Endothelial cell of hepatic sinusoid (primary cell): ENCODE data around the gene PHAF1.
"Not testable (repeated sequence)": the region's sequence is repeated elsewhere in the genome, so short reads cannot be mapped to it uniquely, and the experiment has no call there.

Experiments
- in situ Hi-C: cut with HindIII; loops from 2 replicates; pipeline ENCODE4 v1.10.0; 2017; ENCODE audit warnings: low sequenced_read_pairs

The PHAF1 gene

DNA sequence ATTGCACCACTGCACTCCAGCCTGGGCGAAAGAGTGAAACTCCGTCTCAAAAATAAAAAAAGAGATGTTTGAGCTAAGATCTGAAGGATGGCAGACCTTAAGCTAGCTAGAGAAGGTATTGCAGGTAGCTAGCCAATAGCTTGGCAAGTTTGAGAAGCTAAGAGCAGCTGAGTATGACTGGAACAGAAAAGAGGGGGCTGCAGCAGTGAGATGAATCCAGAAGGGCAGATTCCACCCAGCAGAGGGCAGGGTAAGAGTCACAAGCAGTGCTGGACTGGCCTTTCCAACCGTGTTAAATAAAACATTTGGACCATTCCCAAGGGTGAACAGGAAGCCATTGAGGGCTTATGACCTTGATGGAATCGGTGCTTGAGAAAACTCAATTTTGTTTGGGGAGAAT is 5.7 kb upstream of the PHAF1 start:
- in situ Hi-C loops: no loop called here

DNA sequence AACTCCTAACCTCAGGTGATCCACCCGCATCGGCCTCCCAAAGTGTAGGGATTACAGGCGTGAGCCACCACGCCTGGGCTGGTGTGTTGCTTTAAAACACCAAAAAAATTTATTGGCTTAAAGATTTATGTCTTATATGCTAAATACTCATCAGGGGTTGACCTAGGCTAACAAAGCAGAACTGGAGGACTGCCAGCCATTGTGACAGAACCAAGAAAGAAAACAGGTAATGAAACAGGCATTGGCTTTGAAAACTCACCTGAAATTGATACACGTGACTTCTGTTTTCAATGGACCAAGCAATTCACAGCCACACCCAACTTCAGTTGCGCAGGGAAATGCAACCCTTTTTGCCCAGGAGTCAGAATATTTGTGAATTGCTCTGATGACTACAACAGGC is 4.9 kb upstream of the PHAF1 start:
- in situ Hi-C loops: no loop called here

- in situ Hi-C loops: no loop called here
Observed at GRCh38 chr16:67105246-67105645, 4.5 kb upstream of the PHAF1 start.

- in situ Hi-C loops: no loop called here
Observed at GRCh38 chr16:67105881-67106280, 3.9 kb upstream of the PHAF1 start.

- in situ Hi-C loops: no loop called here
Observed at GRCh38 chr16:67108489-67108888, 1.3 kb upstream of the PHAF1 start.

DNA sequence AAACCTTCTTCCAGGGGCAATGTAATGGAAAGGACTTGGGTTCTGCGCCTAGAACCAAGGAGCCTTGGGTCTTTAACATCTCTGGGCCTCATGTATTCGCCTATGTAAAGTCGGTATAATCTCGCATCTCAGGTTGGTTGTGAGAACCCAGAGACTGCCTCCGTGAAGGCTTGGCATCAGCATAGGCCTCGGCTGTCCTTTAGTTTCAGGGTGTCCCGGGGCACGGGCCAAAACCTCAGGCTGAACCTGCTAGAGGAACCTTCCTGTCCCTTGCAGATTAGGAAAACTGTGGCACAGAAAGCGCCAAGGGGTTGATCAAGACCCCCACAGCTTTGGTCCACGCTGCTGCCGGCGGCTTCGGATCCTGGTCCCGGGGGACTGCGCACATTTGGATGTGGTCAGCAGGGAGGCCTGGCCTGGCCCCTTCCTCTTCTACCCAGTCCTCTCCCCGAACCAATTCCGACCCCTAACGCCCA is 772 bp upstream of the PHAF1 start:
- in situ Hi-C loops: no loop called here

DNA sequence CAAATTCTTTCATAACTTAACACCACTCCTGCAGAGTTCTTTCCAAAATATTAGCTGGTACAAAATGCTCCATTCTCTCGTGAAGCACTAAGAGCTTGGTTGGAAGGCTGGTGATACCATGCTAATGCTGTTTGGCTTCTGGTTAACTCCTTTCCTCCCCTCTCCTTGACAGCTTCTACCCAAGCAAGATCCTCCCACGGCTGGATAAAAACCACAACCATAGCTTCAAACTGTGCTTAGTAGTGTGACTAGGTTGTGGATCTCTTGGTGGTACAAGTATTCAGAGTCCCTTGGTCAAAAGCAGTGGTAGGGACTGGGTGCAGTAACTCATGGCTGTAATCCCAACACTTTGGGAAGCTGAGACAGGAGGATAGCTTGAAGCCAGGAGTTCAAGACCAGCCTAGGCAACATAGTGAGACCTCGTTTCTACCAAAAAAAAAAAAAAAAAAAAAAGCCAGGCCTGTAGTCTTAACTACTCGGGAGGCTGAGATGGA is 2.3 kb downstream of the PHAF1 start:
- in situ Hi-C loops: no loop called here

- in situ Hi-C loops: no loop called here
Observed at GRCh38 chr16:67112591-67113399, 3.1 kb downstream of the PHAF1 start.

DNA sequence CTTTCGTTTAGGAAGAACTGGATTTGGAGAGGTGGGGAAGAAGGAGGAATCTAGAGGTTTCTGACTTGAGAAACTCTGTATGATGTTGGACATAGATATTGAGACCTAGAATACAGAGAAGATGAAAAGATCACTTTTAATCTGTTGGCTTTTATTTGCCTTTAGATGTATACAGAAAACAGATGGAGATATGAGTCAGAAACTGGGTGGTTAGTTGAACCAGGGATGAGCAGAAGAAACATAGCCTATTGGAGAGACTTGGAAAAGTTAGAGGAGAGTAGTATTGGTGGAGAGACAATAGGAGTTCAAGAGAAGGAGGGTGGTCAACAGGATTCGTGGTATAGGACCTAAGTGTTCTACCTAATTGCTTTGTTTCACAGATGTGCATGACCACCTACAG is 5.1 kb downstream of the PHAF1 start:
- in situ Hi-C loops: no loop called here

DNA sequence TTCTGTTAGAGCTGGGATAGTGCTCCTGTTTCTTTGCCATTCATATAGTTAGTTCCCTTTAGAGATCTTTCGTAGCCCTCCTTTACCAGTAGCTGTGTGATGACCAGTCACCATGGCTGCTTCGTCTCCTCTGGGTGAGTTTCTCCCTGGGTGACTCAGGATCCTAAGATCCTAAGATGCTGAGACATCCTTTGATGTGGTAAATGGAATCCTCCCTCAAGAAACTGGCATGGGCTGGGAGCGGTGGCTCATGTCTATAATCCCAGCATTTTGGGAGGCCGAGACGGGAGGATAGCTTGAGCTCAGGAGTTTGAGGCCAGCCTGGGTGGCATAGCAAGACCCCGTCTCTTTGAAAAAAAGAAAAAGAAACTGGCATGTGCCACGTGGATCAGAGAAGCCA is 5.9 kb downstream of the PHAF1 start:
- in situ Hi-C loops: no loop called here

DNA sequence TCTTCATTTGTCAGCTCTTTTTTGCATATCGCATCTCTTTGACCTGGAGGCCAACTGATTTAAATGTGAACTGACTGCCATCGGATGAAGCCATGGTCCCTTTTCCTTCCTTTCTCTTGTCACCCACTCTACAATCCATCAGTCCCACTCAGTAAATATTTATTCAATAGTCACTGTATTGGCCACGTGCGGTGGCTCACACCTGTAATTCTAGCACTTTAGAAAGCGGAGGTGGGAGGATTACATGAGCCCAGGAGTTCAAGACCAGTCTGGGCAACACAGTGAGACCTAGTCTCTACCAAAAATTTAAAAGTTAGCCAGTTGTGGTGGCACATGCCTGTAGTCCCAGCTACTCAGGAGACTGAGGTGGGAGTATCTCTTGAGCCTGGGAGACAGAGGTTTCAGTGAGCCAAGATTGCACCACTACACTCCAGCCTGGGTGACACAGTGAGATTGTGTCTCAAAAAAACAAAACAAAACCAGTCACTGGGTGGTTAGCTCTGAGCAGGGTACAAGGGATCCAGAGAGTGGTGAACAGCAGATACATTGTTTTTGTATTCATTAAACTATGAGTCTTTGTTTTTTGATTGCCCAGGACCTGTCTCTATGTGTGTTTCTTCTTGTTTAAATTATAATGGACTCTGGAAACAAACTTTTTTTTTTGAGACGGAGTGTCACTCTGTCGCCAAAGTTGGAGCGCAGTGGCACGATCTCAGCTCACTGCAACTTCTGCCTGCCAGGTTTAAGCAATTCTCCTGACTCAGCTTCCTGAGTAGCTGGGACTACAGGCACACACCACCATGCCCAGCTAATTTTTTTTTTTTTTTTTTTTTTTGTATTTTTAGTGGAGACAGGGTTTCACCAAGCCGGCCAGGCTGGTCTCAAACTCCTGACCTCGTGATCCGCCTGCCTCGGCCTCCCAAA is 6.9 kb downstream of the PHAF1 start:
- in situ Hi-C loops: no loop called here

- in situ Hi-C loops: no loop called here
Observed at GRCh38 chr16:67117716-67118115, 8.0 kb downstream of the PHAF1 start.

DNA sequence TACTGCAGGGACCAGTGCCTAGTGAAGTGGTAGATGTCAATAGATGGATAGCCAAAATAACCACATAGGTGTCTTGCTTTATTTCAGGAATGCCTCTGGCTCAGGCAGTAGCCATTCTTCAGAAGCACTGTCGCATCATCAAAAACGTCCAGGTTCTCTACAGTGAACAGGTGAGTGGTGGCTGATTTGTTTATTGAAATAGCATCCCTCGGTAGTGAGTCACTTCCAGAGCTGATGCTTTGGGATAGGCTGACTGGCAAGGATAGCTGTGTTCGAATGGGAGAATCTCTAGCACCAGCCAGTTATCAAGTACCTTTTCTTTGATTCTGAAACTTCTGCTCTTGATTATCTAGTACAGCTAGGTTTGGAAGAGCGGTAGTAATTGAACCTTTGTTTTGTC is 10.3 kb downstream of the PHAF1 start:
- in situ Hi-C loops: no loop called here

- in situ Hi-C loops: not testable (repeated sequence)
Observed at GRCh38 chr16:67122799-67123198, 13.1 kb downstream of the PHAF1 start.

DNA sequence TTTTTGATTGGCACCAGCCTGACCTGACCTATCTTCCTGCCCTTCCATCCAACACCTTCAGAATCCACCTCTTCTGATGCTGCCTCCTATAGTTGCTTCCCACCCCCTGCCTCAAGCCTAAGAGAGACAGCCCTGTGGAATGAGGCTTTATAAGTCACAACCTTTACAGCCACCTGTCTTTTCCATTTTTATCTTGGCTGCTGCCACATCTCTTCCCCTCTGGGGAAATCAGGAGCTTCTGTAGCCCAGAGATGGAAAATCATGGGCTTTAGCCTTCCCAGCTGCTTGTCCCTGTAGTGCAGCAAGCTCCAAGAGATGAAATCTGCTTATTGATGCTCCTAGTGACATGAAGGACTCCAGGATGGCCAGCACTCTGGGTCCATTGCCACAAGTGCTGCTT is 18.7 kb downstream of the PHAF1 start:
- in situ Hi-C loops: no loop called here

DNA sequence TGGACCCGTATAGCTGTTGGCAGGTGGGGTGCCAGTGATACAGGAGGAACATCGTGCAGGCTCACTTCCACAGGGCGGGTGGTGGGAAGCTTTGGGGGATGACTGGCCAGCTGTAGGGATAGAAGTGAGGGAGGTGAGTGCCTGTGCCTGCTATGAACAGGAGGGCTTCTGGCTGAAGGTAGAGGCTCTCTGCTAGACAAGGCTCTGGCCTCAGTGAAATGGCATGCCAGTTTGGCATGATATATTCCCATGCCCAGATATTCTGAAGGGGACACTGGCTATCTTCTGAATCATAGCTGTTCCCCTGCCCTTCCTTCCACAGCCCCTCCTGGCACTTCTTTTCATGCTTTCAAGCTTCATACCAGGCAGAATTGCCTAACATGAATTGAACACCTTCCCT is 19.1 kb downstream of the PHAF1 start:
- in situ Hi-C loops: no loop called here

GRCh38 chr16:67129422-67129821 is 19.7 kb downstream of the PHAF1 start:
- in situ Hi-C loops: no loop called here

DNA sequence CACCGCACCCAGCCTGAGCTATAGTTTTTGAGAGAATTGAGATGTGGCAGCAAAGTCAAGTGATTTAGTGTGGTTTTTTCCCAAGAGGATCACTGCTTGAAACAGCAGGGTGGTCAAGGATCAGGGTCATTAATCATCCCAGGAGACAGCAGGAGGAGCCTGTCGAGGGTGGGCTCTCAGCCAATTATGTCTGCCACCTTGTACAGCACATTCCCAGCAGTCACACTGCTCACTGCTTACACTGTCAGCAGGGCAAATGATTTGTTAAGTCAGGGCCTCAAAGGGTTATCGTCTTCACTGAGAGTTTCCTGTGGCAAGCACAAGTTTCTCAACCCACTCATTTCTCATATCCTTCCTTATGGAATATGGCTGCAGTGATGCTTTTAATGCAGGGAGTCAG is 27.9 kb downstream of the PHAF1 start:
- in situ Hi-C loops: no loop called here

GRCh38 chr16:67141391-67141790 is 31.6 kb downstream of the PHAF1 start:
- in situ Hi-C loops: no loop called here

- in situ Hi-C loops: no loop called here
Observed at GRCh38 chr16:67142342-67142741, 32.6 kb downstream of the PHAF1 start.

DNA sequence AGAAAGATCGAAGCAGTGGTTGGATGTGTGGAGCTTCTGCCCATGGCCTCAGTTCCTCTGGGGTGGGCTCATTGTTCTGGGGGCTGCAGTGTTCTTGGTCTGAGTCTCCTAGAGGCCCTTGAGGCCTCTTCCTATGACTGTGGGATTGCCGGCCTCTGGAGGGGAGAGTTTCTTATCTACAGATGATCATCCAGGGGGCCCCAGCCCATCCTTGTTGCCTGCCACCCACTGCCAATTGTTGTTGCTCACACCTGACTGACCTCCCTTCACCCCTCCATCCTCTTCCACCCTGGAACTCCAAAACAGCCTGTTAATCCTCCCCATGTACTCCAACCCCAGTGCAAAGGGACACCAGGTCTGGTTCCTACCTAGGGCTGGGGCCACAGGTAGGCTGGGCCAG is 35.2 kb downstream of the PHAF1 start:
- in situ Hi-C loops: no loop called here

DNA sequence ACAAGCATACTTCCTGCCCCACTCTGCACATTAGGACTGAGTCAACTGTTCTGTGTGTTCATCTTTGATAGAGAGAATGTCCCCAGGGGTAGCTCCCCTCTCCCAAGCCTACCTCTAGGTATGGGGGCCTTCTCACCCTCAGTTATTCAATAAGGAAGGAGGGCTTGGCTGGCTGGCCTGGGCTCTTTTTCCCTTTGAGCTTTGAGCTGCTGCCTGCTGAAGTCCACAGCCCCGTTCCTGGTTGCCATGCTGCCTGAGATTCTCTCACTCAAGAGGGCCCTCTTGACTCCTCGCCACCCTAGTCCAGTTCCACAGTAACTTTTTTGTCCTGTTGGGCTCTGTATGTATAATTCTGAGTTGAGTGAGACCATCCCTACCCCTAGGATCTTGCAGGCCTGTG is 36.0 kb downstream of the PHAF1 start:
- in situ Hi-C loops: no loop called here
